Activated CD8-positive, alpha-beta memory T cell treated with anti-CD3 and anti-CD28 coated beads for 24 hours (primary cell): ENCODE measurements around the gene CMIP.

Source experiments
- DNase-seq: peaks from one replicate; pipeline ENCODE4 v3.0.0-alpha.2; 2020

Gene CMIP

DNA sequence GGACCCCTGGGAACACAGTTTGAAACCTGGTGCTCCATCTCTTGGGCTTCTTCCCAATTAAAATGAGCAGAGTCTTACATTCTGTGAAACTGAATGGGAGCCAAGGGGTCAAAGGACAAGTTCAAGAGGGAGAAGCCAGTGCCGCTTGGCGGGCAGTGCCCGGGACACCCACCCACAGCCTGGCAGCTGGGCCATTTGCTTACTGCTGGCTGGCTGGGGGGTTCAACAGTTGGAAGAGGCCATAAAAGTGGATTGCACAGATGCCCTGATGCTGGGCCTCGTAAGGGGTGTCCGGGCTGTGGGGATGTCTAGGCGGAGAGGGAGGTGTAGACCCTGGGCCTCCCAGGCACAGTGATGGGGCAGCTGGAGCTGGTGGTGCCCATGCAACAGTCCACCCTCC lies 52.1 kb downstream of the CMIP start:
- DNase-seq: no peak

DNA sequence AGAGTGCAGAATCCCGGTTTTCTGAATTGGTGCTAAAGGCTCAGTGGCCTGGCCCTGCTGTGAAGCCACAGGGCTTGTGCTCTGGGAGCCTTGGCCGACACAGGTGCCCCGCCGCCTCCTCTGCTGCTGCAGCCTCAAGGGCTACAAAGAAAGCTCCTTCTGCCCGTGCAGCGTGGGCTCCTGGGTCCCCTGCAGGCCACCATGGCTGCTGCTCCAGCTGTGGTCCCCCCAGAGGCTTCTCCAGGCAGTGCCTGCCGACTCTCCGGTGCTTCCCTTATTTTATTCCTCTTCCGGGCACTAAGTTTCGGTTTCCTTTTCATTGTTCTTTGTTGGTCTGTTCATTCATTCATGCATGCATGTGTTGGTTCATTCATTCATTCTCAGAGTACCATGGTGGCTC lies 53.1 kb downstream of the CMIP start:
- no peak for DNase-seq

DNA sequence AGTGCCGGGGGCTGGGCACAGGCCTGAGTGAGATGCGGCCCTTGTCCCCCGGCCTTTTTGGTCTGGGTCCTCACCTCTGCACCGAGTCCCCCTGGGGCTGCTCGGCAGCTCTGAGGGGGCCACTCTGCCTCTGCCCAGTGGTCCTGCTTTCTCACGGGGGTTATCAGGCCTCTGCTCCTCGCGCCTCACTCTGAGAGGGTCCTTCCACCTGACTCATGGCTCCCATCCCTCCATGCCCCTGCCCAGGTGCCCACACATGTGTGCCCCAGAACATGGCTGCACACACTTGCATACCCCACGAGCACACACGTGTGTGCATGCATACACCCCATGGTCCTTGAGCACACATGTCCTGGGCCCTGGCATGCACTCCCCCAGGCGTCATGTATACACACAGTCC lies 53.7 kb downstream of the CMIP start:
- no peak for DNase-seq

DNA sequence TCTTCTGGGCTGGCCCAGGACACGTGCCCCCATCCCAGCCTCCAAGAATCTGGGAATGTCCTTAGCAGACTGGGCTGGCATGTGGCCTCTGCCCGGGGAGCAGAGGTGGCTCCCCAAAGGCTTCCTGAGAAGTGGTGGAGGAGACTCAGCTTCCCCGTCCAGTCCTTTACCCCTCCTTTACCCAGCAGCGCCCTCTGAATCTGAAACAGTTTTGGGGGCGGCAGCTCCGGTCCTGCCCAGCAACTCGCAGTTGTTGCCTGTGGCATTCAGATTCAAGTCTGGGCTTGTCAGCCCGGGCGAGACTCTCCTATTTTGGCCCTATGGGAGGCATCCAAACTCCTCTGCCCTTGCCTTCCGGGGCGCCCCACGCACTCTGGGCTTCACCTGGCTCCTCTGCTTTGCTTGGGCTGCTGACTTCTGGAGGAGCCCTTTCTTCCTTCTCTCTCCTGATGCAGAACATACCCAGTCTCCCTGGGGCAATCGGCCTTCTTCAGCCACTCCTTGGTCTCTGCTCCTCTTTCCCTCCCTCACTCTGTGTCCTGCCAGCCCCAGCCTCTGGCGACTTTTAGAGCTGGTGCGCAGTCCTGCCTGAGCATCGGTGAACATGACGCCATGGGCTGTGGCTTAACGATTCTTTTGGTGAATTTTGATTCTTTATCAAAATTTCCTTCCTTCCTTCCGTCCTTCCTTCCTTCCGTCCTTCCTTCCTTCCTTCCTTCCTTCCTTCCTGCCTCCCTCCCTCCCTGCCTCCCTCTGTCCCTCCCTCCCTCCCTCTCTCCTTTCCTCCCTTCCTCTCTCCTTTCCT lies 55.2 kb downstream of the CMIP start:
- no peak for DNase-seq

DNA sequence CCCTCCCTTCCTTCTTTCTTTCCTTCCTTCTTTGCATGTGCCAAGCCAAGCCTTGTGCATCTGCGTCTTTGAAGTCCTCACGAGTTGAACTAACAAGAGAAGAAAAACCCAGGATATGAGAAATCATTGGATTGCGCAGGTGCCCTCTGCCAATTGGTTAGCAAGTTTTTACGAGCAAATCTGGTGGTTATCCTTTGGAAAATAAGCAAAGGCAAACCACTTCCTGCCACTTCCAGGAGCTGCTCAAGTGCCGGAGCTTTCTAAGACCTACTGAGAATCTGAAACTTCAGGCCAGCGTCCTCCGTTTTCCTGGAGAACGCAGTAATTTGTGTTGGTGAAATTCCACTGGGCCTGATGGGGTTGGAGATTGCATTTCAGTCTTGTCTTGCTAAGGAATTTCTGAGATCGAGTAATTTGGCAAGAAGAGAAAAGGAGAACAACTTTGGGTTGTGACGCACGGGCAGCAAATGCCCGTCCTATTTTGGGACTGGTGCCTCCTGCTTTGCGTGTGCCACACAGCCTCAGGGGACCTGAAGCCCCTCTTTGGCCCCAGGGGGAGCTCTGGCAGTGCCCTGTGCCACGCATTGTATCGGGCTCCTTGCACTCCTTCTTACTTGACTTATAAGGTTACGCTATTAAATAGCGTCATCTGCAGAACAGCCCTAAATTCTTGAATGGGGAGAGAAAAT lies 56.4 kb downstream of the CMIP start:
- no peak for DNase-seq

DNA sequence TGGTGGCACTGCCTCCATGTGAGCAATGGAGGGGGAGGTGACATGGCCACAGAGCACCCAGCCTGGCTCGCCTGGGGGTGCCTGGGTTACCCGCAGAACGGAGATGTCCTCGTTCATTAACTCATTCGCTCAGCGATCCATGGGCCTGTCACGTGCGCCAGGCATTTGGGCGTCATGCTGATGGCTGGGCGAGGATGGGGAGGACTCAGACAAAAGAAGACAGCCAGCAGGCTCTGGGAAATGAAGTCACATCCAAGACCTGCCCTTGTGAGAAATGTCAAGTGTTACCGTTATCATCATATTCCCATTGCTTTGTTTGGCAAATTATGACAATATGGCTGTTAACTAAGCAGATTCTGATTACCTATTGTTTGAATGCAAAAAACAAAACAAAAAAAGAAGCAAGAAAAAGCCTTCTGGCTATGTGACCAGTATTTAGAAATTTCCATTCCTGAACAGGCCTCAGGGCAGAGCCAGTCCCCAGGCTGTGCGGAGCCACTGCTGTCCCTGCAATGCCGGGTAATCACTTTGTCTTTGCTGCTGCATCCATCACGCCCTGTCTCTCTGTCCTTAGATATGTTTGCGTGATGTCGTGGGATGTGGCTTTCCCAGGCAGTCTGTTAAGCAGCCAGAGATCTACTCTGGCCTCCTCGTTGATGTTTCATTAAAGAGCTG lies 57.9 kb downstream of the CMIP start:
- DNase-seq: no peak

DNA sequence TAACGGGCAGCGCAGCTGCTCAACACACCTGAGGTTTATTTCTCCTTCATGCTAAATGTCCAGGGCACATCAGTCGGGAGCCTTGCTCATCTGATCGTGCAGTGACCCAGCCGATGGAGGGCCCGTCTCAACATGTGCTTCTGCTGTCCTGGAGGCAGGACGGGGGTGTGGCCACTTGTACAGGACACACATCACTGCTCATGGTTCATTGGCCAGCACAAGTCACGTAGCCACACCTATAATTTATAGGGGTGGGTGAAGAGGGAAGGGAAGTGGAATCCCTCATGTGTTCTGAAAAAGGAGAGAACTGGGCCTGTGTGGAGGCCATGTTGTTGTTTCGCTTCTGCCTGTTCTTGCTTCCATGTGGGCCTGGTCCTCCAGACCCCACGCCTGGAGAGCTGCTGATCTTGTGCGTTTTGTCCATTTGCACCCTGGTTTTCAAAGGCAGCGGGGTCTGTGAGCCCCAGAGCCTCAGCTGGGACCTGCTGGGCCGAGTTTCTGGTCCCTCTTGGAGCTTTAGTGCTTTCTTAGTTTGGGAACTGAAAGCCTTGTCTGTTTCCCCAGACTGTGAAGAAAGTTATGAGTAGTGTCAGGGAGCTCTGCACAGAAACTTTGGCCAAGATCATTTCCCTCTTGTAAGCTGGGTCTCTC lies 60.5 kb downstream of the CMIP start:
- DNase-seq: no peak

DNA sequence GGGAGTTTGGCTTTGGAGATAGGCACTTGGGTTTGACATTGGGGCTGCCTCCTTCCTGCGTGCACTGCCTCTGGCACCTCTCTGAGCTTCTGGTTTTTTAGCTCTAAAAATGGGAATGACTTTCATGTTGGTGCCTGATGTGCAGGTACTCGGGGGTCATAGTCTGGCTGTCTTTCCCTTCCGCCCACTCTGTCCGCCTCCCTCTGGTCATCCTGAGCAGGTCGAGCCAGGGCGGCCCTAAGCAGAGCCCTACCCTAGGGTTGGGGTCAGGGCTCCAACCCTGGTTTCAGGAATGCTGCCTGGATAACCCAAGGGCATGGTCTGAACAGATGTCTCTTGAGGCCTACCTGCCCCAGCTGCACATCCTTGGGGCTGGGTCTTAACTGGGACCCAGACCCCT lies 64.8 kb downstream of the CMIP start:
- DNase-seq: no peak

DNA sequence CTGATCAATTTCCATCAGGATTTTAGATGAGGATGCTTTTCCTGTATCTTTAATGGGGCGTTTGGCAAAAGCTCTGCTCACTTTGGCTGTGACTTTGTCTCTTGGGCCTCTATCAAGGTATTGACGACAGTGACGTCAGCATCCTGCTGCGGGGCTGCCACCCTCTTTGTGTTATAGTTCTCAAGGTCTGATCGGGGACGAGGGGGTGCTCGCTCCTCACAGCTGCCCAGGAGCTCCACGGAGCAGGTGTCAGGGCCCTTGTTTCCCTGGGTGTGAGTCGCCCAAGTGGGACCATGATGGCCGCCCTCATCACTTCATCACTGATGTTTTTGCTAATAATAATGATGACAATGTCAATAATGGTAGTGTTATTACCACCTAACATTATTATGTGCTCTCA lies 65.4 kb downstream of the CMIP start:
- no peak for DNase-seq

DNA sequence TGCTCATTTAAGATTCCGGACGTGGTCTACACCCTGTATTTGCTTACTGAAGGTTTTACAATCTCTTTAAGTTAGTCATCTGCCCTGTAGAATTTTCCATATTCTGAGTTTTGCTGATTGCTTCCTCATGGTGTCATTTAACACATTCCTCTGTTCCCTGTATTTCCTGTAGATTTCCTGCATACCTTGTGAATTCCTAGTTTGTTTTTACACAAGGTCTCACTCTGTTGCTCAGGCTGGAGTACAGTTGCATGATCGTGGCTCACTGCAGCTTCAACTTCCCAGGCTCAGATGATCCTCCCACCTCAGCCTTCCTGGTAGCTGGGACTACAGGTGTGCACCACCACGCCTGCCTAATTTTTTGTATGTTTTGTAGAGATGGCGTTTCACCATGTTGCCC lies 66.8 kb downstream of the CMIP start:
- no peak for DNase-seq

DNA sequence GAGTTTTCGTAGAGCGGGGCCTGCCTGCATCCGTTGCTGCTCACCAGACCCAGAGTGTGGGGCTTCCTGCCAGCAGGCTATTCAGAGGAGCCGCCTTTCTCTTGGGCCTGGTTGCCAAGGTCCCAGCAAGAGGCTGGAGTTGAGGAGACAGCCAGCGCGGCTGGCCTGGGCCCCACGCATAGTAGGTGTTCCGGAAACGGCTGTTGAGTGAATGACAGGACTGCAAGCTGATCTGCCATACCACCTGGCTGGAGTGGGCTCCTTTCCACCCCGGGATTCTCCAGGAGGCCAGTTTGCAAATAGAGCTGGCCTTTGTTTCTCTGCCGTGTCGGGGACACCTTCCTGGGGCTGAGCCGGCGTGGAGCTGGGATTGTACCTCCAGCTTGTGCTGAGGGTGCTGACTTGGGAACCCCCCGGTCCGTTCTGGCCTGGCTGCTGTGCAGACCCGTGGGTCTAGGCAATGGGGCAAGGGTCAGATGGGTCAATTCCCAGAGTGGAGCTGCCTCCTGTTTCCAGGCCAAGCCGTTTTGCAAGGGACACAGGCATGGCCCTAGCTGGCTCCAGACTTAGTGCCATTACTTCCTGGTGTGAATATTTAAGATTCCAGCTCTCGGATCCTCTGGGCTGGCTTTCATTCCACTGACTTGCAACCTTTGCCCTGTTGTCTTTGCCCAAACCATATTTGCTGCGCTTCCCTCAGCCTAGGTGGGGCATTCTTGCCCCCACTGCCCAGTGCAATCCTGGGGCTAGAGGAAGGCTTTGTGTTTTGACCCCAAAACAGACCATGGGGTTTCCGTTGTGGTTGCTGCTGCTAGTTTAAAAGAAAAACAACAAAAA lies 68.8 kb downstream of the CMIP start:
- DNase-seq: no peak

DNA sequence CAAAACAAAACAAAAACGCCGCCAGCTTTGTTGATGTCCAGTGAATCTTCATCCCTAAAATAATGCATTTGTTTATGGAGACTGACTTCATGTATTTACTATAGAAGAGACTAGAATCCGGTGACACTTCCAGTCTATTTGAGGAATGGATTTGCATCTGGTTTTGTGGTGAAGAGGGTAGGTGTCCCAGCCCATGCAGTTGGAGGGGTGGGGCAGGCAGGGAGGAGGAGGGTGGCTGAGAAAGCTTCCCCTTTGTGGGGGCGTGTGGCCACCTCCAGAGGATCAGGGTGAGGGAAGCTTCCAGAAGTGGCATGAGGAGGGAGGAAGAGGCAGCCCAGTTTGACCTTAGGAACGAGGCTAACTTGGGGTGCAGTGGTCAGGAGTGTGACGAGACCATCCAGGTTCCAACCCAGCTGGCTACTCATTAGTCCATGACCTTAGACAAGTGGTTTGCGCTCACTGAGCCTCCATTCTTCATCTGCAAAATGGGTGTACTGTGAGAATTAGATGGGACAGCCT lies 69.5 kb downstream of the CMIP start:
- DNase-seq: no peak

DNA sequence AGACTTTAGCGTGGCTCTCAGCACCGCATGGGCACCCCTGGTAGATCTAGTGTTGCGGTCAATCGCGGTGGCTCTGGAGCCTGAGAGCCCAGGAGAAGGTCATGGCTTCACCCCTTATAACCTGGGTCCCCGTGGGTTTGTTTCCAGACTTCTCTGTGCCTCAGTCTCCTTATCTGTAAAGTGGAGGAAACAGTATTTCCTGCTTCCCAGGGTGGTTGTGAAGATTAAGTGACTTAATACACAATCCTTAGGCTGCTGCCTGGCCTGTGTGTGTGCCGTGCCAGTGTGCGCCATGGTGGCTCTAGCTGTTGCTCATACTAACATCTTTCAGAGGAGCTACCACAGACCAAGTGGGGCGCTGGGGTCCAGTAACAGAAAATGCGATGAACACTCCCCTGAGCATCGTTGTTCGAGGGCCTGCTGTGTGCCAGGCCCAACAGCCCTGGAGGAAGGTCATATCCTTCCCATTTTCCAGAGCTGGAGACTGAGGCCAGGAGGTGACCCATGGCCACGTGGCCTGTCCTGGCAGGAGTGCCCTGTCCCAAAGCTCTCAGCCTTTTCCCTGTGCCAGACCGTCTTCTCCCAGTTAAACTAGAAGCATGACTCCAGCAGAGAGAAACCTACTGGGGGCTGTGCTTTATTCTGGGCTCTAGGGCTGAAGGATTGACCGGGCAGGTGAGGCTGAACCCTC lies 70.1 kb downstream of the CMIP start:
- no peak for DNase-seq

DNA sequence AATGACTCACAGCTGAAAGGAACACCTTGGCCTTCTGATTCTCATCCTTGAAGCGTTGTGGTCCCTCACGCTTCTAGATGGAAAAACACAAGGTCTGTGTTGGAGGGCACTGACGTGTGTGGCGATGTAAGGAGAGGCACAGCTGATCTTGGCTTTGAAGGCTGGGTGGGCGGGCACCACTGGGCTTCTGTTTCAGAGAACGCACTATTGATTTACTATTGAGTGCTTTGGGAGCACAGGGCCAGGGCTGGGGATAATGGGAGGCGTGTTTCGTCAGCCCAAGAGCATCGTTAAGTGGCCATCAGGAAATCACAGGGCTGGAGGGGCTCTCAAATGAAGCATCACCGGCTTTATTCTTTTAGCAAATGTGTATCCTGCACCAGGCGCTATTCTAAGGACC lies 70.7 kb downstream of the CMIP start:
- no peak for DNase-seq

DNA sequence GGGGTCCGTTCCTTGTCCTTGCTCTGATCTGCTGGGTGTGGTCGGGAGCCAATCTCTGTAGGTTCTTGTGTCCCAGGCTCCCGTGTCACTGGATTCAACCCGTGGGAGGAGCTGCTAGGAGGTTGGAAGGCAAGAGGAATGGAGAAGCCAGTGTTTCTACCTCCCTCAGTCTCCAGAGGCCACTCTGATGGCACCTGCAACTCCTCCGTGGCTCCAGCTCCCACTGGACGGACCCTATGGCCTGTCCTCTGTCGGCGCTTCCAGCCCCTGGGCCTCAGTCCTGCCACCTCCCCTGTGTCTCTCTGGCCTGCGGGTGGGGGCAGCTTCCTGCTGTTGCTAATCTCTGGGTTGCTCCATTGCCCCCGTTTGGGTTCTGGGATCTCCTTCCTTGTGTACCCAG lies 71.1 kb downstream of the CMIP start:
- DNase-seq: no peak

DNA sequence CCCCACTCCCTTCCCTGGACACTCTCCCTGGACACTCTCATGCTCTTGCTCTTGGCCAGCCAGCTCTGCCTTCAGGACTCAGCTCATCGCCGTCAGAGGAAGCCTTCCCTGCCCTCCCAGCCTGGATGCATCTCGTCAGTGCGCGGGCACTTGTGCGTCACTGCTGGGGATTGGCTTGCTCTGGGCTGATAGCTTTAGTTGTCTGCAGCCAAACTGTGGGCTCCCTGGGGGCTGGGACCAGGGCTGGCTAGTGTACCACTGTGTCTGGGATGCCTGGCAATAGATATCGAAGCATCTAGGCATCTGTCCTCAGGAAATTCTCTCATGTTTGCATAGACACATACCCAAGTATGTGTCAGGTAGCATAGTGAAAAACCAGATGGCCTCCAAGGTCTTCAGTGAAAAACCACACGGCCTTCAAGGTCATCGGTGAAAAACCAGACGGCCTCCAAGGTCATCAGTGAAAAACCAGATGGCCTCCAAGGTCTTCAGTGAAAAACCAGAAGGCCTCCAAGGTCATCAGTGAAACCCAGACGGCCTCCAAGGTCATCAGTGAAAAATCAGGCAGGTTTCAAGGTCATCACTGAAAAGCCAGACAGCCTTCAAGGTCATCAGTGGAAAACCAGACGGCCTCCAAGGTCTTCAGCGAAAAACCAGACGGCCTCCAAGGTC lies 72.0 kb downstream of the CMIP start:
- DNase-seq: no peak

DNA sequence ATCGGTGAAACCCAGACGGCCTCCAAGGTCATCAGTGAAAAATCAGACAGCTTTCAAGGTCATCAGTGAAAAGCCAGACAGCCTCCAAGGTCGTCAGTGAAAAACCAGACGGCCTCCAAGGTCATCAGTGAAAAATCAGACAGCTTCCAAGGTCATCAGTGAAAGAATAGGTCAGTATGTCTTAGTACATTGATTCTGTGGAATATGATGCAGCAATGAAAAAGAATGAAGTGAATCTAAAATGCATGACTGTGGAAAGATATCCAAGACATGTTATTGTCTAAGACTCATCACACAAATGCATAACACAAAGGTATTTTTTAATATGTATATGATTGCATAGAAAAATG lies 72.5 kb downstream of the CMIP start:
- DNase-seq: no peak

DNA sequence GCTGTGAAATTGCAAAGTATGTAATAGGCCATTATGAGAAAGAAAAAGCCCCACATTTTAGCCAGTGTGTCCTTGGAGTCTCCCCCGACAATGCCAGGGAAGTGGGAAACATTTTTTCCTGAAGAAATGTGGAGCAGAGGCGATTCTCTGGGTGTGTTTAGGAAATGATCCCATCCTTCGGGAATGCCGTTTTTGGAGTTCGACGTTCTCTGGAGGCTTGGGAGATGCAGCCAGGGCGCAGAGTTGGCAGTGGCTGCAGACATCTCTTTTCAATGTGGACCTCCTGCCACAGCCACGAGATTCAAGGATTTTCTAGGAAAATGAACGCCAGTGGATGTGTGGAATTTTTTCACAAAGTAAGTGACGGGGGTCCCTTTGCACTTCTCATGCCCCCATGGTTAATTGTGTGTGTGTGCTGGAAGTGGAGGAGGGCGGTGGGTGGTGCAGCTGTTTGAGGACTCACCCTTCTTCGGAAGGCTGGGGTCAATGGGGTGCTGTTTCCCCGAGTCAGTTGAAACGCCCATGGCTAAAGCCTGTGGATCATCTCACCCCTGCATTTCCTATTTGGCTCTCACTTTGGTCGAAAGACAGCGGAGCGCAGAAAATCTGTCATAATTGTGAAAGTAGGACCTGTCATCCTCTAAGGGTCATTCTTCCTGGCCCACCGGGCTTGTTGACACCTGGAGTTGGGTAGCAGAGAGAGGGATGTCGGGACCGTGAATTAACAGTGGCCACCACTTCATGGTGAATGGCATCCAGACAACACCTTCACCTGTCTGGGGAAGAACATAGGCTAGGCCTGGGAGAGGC lies 73.2 kb downstream of the CMIP start:
- DNase-seq: no peak

DNA sequence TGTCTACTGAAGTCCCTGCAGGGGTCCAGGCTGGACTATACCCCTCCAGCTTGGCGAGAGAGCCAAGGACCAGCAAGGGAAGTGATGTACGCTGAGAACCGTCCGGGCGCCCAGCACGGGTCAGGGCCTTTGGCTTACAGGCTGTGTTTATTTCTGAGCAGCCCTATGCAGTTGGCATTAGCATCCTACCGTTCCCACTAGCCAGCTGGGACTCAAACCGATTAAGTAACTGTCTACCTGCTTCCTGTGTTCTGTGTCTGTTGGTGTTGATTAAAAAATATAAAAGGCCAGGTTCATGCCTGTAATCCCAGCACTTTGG lies 73.8 kb downstream of the CMIP start:
- DNase-seq: no peak

DNA sequence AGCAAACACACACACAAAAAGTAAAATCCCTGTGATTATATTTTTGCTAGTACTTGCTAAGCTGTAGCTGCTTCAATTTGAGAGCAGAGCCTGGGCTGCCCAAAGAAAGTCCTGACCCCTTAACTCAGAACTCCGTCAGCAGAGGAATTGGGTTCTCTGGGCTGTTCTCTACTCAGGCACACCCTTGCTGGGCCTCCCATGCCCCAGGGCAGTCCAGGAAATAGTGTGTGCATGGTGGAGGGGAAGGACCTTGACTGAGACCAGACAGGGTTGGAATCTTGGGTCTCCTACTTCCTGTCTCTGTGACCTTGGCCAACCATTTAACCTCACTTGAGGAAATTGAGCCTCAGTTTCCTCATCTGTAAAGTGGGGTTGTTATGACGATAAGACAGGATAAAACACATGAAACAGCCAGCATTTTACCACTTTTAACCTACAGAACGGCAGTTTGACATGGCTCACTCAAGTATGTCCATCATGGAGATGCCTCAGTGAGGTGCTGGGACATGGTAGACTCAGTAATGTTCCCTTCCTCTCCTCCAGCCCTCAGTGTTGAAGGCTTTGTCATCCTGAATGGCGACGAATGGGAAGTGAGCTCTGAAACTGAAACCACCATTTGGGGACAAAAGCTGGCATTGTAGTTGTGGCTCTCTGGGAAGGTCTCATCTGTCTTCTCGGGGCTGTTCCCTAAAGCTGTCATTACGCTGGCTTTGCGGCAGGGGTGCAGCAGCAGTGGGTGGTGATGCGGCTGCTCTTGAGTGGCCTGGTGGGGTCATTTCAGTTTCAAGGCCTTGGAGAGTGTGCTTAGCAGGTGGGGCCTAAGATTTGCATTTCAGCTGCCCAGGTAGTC lies 74.9 kb downstream of the CMIP start:
- no peak for DNase-seq
